Left ventricle myocardium superior (tissue), 1 donor: Measurements from ENCODE around the gene TSPAN9. TPM values are rescaled to one million over a fixed set of nuclear protein-coding genes. Genes with fewer than 3 reads are reported as not detected.

Experiments
- ATAC-seq: fragments of 200-7000 bp; cut with Tn5 transposase; one replicate; pipeline ENCODE4 v1.9.1; 2020; ENCODE audit warnings: mild to moderate bottlenecking, moderate library complexity
- DNase-seq: peaks from one replicate; pipeline ENCODE4 v3.0.0-alpha.2; 2020
- intact Hi-C: fragments of 100-400 bp; cut with micrococcal nuclease; formaldehyde crosslinking; loops from one replicate; pipeline ENCODE4 v1.11.0; 2022
- total RNA-seq: library from RNA; stranded (reverse); fragmentation: NEBNext Ultra II Directional; extraction: Animal tissue kit (Norgen Biotek cat#: 25700); gene quantifications from one replicate; pipeline ENCODE4 v1.2.1, GENCODE V29; 2021
- donor health status: DM: no; HTN: yes; CAD: no; lungs with severe emphysema.

TSPAN9 gene
- total RNA-seq, 1 donor from 2014 or later, result 159 TPM

DNA sequence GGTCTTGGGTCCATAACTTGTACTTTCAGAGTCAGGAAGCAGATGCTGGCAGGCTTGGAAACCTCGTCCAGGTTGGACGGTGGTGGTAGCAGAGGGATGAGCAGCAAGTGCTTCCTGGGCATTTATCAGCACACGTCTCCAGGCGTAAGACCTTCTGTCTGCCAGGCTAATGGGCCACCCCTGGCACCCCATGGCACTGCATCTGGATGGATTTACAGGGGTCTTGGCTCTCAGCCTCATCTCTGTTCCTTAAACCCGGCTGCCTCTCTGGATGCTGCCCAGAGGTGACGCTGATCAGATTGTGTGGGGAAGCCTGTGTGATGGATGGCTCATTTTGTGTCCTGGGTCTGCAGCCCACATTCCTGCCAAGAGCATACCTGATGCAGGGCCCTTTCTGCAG is 145.1 kb downstream of the TSPAN9 start:
- intact Hi-C loops, result no loop called here
- DNase-seq (peak; percentile 8), ATAC-seq (no peak)

DNA sequence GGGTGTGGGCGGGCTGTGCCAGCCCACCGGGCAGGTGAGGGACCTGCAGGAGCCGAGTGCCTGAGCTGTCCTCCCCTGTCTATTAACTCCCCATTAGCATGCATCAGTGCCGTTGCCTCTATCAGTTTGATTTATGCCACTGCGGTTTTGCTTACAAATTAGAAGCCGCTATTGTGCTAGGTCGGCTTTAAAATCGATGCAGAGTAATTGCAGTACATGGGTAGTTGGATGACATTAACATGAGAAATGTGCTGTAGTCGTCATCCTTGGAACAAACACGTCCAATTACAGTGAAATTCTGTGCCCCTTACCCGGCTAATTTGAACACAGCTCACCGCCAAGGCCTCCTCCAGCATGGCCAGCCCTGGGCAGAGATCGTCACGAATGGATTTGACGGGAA is 145.8 kb downstream of the TSPAN9 start:
- intact Hi-C loops, result no loop called here
- DNase-seq (no peak), ATAC-seq (no peak)

DNA sequence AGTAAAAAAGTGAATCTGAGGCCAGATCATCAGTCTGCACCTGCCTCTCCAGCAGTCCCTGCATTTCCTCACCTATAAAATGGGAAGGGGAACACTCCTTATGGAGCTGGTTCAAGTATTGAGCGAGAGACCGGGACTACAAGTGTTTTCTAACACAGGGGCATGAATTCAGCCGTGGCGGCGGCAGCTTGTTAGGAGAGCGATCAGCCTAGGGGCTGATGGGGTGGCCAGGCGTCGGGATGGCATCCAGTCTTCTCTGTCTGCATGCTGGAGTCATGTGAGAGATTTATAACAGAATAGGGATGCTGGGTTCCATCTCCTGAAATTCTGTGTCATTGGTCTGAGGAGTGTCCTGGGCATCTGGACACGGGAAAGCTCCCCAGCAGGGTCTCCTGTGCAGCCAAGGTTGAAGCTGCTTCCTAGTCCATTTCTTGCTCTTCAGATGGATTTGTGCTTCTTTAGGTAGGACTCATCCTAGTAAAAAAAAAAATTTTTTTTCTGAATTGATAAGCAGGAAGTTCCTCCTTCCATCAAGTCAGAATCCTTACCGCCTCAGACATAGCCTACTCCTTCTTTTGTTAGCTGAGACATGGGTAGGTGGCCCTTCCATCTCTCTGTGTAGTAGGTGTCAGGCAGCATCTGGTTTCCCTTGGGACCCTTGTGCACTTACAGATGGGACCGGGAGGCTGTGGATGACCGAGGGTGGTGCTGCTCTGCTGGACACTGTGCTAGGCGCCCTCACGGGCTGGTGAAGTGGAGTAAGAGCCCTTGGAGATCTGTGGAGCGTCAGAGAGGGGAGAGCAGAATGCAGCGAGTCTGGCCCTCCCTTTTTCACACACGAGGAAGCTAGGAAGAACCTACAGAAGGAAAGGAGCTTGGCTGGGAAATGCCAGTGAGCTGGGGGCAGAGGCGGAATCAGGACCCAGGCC is 146.7 kb downstream of the TSPAN9 start:
- no peak for DNase-seq
- intact Hi-C loops, result no loop called here
- peak; percentile 8 for ATAC-seq

DNA sequence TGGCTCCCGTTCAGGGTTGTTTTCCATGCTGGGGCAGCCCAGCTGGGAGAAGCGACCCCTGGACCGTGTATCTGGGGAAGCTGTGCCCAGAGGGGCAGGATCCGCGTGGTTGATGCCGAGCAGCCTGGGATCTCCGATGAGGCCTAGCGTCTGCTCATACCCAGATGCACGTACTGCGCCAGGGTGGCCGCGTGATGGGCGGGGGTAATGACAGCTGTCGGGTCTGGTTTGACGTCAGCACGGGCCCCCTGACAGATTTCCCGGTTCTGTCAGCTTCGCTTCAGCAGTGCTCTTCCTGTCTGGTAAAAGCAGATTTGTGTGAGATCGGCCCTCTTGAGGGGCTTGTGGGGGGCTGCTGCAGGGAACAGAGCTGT is 147.3 kb downstream of the TSPAN9 start:
- intact Hi-C loops, result no loop called here
- ATAC-seq (peak; percentile 3), DNase-seq (peak; percentile 28)

DNA sequence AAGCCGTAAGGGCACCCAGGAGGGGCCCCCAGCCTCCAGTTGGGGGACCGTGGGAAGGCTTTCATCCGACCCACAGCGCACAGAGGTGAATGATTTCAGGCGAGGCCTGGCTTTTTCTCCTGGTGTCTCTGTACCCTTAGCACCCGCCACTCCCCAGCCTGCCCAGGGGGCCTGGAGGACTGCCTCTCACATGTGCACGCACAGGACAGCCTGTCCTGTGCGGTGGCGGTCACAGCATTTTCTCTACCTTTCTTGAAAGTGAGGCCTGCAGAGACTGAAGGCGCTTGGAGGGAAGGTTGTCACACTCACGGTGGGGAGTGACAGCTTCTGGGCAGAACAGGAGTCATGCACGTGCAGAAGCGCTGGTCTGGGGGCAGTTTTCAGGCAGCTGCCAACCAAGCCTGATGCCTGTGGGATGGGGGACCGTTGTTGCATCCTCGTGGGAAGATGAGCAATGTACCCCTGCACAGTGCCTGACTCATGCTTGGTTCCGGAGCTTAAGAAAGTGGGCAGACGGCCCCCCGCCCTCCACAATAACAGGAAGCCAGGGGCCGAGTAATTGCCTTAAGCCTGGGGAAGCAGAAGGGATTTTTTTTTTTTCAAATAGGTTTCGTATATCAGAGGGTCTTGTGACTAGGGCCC is 148.1 kb downstream of the TSPAN9 start:
- DNase-seq (peak; percentile 46), ATAC-seq (peak; percentile 32)
- intact Hi-C loops, result no loop called here

DNA sequence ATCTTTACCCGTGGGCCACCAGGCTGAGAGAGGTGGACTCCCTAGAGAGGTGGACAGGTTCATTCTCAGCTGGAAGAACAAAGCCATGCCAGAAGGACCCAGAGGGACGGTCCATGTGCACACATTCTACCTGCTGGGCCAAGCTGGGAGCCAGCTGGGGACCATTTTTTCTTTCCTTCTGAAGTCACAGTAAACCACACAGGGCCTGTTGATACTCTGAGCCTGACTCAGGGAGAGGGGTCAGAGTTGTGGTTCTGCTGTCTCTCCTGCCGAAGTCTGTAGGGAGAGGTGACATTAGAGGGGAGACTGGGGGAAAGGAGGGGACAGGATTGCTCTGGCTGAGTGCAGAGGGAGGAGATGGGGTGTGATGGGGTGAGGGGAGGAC is 148.6 kb downstream of the TSPAN9 start:
- DNase-seq, result no peak
- intact Hi-C loops, result no loop called here
- ATAC-seq, result no peak

DNA sequence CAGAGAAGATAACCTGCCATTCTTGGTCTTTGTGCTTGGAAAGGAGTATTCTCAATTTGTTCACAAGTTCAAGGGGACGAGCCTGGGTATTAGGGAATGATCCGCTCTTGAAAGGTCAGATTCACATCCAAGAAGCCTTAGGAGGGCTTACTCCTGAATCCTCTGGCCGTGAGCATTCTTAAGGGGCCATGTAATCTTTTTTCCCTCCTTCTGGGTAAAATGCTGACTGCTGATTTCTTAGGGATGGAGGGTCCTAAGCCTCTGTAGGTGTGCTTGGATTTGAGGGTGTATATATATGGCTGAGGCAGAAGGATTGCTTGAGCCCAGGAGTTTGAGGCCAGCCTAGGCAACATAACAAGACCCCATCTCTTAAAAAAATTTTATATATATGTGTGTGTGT is 149.1 kb downstream of the TSPAN9 start:
- ATAC-seq, result no peak
- DNase-seq, result no peak

DNA sequence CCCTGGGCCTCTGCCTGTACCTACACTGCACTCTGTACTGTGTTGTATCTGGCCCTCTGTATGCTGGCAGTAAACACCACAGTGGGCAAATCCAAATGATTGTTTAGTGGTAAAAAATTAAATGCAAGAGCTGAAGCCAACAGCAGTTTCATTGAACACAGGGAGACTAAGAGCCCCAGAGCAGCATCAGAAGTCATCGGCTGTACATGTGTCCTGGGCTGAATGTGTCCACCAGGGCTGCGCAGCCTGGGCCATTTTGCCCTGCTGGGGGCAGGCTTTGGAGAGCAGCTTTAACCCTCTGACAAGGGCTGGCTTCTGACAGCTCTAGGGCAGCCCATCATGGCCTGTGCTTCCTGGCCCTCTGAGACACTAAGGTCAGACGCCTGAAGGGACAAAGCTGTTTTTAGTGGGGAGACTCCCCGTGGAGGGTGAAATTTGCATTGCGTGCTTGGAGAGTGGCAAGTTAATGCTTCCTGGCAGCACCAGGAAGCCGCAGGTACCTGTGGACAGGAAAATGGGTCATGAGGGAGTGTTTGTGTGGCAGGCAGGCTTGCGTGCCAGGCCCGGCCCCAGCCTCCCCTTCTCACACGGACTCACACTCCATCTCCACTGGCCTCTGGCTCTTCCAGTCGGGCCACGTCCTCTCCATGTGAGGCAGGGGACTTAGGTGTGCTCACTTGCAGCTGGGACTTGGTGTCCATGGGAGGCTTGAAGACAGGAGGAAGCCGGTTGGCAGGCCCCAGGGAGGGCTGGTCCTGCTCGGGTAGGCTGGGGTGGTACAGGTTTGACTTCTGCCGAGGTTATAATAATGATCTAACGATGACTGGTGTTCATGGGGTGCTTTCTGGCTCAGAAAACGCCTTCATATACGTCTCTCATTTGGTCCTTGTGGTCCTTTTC is 150.1 kb downstream of the TSPAN9 start:
- ATAC-seq, result peak; percentile 4
- DNase-seq, result peak; percentile 30
- intact Hi-C loops, result no loop called here

More for the DNA sequence above, 149.1 kb downstream of the TSPAN9 start:
- intact Hi-C loops, result no loop called here

DNA sequence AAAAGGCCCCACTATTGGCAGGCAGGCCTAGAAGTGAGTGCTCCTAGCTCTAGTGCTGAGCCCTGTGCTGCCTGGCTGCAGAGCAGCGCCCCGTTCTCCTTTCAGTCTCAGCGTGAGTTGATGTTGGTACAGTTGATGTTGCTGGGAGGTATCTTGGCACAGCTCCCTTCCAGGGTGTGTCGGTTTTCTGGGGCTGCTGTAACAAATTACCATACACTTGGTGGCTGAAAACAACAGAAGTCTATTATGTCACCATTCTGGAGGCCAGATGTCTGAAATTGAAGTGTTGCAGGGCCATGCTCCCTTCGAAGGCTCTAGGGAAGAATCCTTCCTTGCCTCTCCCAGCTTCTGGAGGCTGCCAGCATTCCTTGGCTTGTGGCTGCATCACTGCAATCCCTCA is 151.4 kb downstream of the TSPAN9 start:
- peak; percentile 11 for DNase-seq
- intact Hi-C loops, result no loop called here

DNA sequence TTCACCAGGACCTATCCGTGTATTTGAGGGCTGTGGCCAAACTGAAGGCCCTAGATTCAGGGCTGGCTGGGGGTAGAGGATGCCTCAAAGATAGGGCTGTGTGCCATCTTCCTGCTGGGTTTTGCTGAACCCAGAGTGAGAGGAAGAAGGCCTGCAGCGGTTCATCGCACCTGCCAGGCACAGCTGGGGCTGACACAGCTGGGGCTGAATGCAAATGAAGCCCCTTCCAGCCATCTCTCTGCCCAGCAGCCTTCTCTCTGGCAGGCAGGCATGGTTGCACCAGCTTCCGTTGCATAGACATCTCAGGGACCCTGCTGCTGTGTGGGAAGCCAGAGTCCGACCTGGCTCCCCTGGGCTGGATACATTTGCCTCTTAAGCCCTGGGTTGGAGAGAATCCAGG is 152.4 kb downstream of the TSPAN9 start:
- no peak for ATAC-seq
- intact Hi-C loops, result no loop called here
- peak; percentile 7 for DNase-seq

More for the DNA sequence above, 151.4 kb downstream of the TSPAN9 start:
- ATAC-seq, result no peak

DNA sequence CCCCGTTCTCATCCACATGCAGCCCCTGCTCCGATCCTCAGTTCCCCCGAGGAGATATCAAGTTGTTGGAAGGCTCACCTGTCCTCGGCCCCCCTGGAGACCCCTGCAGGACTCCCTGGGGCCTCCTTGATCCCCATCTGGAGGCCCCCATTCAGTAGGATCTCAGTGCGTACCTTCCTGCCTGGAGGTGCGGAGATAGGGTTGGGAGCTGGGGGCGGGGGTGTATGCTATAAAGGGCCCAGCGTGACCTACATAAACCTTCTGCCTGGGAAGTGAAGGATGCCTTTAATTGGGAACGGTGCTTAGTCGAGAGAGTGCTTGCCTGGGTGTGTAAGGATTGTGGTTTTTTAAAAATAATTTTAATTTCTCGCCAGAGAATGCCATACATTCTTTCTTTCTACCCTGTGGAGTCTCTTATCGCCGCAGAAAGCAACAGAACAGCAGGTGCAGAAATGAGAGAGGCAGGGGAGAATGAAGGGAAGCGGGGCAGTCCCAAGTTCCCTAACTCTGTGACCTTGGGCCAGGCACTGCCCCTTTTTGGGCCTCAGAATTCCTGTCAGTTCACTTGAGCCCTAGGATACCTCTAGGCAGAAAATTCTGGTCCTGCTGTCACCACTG is 153.7 kb downstream of the TSPAN9 start:
- peak; percentile 26 for DNase-seq
- peak; percentile 55 for ATAC-seq
- intact Hi-C loops, result no loop called here

DNA sequence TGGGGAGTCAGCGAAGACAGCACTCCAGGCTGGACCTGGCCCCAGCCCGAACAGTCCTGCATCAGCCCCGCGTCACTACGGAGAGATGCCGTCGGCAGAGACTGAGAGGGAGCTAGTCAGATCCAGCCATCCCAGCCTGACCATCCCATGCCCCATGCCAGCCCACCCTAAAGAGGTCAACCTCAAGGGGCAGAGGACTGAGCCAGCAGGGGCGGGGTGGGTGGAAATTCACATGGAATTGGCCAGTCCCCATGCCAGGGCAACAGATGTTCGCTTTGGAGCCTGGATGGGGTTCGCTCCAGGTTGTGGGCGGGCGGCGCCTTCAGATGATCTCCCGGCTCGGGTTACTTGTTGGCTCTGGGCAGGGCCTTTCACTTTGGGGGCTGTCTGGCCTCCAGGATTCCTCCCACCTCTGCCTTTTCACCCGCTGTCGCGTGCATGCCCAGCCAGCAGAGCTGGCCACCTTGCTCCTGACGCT is 154.3 kb downstream of the TSPAN9 start:
- intact Hi-C loops, result no loop called here
- peak; percentile 44 for ATAC-seq
- peak; percentile 61 for DNase-seq

DNA sequence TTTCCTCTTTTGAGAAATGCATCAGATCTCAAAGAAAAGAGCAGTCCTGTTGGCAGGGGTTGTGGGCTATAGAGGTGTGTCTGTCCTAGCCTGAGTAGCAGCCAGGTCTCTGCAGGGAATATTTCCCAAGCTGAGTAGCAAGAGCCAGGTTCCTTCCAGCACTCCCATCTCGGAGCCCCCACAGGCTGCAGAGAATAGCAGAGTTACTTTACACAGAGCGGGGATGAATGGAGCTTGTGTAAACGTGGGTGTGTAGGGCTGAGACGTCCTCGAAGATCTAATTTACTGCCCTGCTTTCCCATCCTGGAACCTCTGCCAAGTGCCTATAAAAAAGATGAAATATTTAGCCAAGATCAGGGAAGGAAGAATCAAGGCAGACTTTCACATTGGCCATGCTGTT is 156.6 kb downstream of the TSPAN9 start:
- DNase-seq (no peak), ATAC-seq (no peak)
- intact Hi-C loops, result no loop called here

DNA sequence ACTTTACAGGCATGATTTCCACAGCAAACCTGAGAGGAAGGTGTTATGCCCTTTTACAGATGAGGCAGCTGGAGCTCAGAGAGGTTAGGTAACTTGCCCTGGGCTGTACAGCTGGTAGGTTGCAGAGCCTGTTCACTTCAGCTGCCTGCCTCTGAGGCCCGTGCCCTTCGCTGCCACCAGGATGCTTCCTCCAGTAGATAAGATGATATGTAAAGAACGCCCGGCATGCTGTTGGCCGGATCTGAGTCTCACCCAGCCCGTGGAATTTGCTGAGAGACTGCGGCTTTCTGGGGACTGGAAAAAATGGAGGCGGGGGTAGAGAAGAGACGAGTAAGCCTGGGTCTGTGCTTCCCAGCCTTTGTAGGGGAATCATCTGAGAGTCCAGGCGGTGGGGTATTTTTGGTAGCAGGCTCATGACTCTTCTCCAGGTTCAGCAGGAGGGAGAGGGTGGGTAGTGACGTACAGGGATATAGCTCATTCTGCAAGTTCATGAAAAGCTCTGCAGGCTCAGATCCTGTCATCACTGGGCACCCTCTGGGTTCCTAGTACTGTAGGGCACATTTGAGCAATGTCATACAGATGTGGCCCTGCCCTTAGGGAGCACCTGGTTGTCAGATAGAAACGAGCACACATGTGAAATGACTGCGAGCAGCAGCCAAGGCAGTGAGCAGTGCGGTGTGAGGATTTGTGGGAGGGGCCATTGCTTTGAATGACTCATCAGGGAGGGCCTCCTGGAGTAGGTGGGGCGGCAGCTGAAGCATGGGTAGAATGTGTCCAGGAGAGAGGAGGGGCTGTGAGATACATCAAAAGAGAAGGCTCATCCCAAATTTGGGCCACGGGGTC is 159.4 kb downstream of the TSPAN9 start:
- ATAC-seq, result peak; percentile 80
- peak; percentile 57 for DNase-seq
- intact Hi-C loops, result no loop called here

DNA sequence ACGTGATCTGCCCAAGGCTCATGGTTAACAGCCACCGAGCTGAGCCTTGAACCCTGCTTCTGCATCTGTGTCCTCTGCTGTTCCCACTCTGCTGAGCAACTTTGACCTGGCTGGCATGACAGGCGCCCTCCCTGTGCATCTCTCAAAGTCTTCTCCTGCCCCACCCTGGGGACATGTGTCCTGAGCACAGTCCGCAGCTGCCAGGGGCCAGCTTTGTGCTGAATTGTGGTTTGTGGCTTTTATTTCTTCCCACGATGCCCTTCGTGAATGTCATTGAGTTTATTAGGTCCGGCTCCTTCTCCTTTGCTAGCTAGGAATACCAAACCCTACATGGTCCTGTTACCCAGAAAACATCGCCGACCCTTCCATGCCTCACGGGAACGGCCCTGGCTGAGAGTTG is 161.0 kb downstream of the TSPAN9 start:
- intact Hi-C loops, result no loop called here
- no peak for ATAC-seq
- peak; percentile 25 for DNase-seq

DNA sequence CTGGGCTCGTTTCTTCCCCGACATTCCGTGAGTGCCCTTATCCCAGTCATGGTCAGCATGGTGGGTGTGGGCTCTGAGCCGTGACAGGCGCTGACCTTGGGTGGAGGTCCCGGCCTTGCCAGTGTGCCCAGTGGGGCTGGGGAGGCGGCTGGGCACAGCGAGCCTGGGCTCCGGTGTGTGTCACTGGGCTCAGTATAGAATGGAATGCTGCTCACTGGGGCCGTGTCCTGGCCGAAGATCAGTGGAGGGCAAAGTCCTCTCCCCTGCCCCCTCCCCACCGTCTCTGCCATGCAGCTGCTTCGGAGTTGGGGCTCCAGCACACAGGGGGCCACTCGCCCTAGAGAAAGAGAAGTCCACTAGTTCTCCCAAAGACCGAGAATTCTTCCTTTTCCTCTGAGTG is 164.4 kb downstream of the TSPAN9 start:
- DNase-seq (peak; percentile 77), ATAC-seq (peak; percentile 74)
- intact Hi-C loops, result no loop called here

DNA sequence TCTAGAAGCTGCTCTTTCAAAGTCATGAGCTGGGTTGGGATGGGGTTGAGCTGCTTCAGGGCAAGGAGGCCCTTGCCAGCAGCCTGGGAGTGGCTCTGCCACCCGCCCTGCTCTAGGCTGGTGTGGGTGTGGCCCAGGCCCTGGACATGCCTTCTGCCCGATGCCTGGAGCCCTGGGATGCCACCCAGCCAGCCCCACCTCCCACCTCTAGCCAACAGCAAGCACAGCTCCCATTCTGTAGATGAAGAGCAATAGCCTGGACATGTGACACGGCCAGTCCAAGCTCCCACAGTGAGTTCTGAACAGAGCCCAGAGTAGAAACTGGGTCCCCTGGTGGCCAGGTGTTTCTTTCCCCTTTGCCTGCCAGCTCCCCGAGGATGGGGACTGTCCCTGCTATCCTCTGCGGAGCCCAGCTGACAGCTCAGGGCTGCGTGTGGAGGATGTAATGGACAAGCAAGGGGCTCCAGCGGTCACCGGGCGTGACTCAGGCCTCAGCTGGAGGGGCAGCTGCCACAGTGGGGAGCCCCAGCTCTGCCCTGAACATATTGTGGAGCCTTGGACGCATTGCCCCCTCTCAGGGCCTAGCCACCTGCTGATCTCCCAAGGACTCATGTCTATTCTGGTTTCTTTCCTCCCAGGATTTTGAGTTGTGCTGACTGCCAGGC is 165.2 kb downstream of the TSPAN9 start:
- intact Hi-C loops, result no loop called here
- peak; percentile 84 for ATAC-seq
- DNase-seq, result peak; percentile 88
